ENCODE data around the gene RBM46. TPM values are rescaled to one million over a fixed set of nuclear protein-coding genes. Genes with fewer than 3 reads are reported as not detected.

The RBM46 gene
- total and polyA plus RNA-seq, 8 donors = 0.04 to 0.06 (median 0.05) TPM; not detected in 5

DNA sequence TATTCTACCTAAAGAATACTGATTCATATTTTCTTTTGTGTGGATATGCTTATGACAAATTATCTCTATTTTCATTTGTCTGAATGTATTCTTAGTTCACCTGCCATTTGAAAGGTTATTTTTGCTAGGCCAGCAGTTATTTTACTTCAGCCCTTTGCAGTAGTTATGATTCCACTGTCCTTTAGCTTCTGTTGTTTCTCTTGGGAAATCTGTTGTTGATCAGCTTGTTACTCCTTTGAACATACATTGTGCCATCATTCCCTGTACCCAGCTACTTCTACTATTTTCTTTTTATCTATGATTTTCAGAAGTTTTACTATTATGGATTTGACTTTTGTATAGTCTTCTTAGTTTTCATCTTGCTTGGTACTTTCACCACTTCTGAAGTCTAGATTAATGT is 37.2 kb downstream of the RBM46 start:
- ATAC-seq (no peak), DNase-seq (no peak), FAIRE-seq (no peak)
- no peaks in the 10 kb centered on the region for H3K36me3 ChIP-seq
- no peaks in the 10 kb centered on the region for H3K27me3 ChIP-seq
- H3K27ac ChIP-seq = no peak overlapping the region
- no peaks in the 10 kb centered on the region for H3K4me1 ChIP-seq
- TF ChIP-seq, protein P1, sequence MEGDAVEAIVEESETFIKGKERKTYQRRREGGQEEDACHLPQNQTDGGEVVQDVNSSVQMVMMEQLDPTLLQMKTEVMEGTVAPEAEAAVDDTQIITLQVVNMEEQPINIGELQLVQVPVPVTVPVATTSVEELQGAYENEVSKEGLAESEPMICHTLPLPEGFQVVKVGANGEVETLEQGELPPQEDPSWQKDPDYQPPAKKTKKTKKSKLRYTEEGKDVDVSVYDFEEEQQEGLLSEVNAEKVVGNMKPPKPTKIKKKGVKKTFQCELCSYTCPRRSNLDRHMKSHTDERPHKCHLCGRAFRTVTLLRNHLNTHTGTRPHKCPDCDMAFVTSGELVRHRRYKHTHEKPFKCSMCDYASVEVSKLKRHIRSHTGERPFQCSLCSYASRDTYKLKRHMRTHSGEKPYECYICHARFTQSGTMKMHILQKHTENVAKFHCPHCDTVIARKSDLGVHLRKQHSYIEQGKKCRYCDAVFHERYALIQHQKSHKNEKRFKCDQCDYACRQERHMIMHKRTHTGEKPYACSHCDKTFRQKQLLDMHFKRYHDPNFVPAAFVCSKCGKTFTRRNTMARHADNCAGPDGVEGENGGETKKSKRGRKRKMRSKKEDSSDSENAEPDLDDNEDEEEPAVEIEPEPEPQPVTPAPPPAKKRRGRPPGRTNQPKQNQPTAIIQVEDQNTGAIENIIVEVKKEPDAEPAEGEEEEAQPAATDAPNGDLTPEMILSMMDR (IDR thresholded peaks at IDR 0.05) = no peak
- H3K9me3 ChIP-seq = no peaks in the 10 kb centered on the region
- intact Hi-C loops (cut with DNase I) = no loop called here
- no peak overlapping the region for H3K4me3 ChIP-seq

DNA sequence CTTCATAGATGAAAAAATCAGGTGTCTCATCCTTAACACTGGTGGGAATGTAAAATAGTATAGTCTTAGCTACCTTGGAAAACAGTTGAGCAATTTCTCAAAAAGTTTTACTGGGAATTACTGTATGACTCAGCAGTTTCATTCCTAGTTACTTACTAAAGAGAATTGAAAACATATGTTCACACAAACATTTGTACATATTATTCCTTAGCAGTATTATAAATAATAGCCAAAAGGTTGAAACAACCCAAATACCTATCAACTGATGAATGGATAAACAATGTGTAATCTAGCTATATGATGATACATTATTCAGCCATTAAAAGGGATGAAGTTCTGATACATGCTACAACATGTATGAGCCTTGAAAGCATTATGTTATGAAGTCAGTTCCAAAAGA is 41.7 kb downstream of the RBM46 start:
- TF ChIP-seq, protein P1 (IDR thresholded peaks at IDR 0.05) = no peak
- H3K9me3 ChIP-seq = no peaks in the 10 kb centered on the region
- H3K36me3 ChIP-seq = no peaks in the 10 kb centered on the region
- ATAC-seq (no peak), FAIRE-seq (no peak), DNase-seq (no peak)
- H3K27me3 ChIP-seq = no peaks in the 10 kb centered on the region
- intact Hi-C loops (cut with DNase I) = no loop called here
- H3K4me1 ChIP-seq = no peaks in the 10 kb centered on the region
- no peak overlapping the region for H3K4me3 ChIP-seq
- no peak overlapping the region for H3K27ac ChIP-seq

DNA sequence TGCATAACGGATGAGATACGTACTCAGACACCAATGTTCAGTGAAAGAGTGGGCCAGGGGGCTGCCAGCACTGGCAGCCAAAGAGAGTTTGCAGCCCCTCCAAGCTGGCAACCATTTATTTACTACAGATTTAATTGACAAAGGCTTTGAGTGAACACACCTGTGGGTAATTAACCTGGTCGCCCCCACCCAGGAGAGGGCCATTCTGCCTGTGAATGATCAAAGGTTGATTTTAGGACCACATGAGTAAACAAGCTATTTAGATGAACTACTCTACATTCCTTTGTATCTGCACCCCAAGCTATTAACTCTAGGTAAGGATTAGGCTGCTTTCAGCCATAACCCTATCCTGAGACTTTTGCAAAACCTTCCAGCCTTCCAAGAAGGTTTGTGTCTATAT is 55.0 kb downstream of the RBM46 start:
- DNase-seq = no peak
- WGBS, 2 donors = 38 to 43% methylated on average over 3 of the region's 3 CpGs
- Histone ChIP-seq H3K4me1 (no peaks in the 10 kb centered on the region), H3K27ac (no peak overlapping the region), H3K36me3 (no peaks in the 10 kb centered on the region), H3K9me3 (no peaks in the 10 kb centered on the region), H3K27me3 (no peaks in the 10 kb centered on the region), H3K4me3 (no peak overlapping the region)
- no peak for ATAC-seq
- TF ChIP-seq, protein P1 (IDR thresholded peaks at IDR 0.05) = no peak
- intact Hi-C loops (cut with DNase I) = no loop called here
- FAIRE-seq = no peak

DNA sequence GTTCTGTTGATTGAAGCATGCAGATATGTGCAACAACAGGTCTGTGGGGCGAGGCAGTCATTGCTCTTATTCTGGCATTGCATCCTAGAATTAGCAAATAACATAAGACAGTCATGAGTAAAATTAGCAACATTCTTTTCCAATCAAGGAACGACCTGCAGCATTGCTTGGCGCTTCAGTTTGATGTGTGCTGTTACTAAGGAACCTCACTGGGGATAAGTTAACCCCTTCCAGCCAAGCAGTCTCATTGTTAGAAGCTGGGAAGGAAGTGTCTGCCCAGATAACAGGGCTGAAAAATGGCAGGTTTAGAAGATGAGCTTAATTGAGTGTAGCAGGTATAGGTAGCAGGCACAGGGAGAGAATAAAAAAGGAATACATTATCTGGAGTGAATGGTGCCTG is 55.4 kb downstream of the RBM46 start:
- Histone ChIP-seq H3K27me3 (no peaks in the 10 kb centered on the region), H3K4me3 (no peak overlapping the region), H3K36me3 (no peaks in the 10 kb centered on the region), H3K27ac (no peak overlapping the region), H3K9me3 (no peaks in the 10 kb centered on the region), H3K4me1 (no peaks in the 10 kb centered on the region)
- ATAC-seq (no peak), FAIRE-seq (no peak), DNase-seq (no peak)
- 17 to 18% methylated on average over 3 of the region's 3 CpGs for WGBS, 2 donors
- TF ChIP-seq, protein P1 (IDR thresholded peaks at IDR 0.05) = no peak
- intact Hi-C loops (cut with DNase I) = no loop called here

DNA sequence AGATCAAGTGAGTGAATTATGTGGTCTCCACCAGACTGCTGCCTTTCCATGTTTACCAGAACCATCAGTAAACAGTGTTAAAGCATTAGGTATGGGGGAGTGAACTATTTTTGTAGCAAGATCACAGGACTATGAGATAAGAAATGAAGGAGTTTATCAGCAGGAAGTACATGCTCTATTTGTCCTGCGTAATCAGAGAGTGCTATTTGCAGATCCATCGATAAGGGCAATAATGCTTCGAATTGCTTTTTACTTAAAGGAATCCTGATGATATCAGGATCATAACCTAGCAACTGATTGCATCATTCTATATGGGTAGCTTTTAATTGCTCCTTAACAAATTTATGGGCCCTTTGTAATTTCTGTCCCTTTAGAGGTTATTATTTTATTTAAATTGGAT is 57.1 kb downstream of the RBM46 start:
- no peak for ATAC-seq
- no peaks in the 10 kb centered on the region for H3K36me3 ChIP-seq
- no peaks in the 10 kb centered on the region for H3K4me1 ChIP-seq
- TF ChIP-seq, protein P1 (IDR thresholded peaks at IDR 0.05) = no peak
- H3K27ac ChIP-seq = no peak overlapping the region
- intact Hi-C loops (cut with DNase I) = no loop called here
- 33 to 34% methylated on average over 3 of the region's 3 CpGs for WGBS, 2 donors
- DNase-seq = no peak
- FAIRE-seq = no peak
- no peaks in the 10 kb centered on the region for H3K27me3 ChIP-seq
- no peak overlapping the region for H3K4me3 ChIP-seq
- H3K9me3 ChIP-seq = no peaks in the 10 kb centered on the region

Measured in pancreas (tissue), 10 donors.